ENCODE data around the gene MAPRE2.
"Not testable (repeated sequence)": the region's sequence is repeated elsewhere in the genome, so short reads cannot be mapped to it uniquely, and the experiment has no call there.

The MAPRE2 gene

GRCh38 chr18:35122586-35123224, 81.5 kb downstream of the MAPRE2 start:
- no peak for DNase-seq (ENCODE audit: low spot score)

- DNase-seq (ENCODE audit: low spot score): no peak
Measured at GRCh38 chr18:35123811-35124210, 82.6 kb downstream of the MAPRE2 start.

- DNase-seq (ENCODE audit: low spot score): no peak
Measured at GRCh38 chr18:35127201-35127600, 86.0 kb downstream of the MAPRE2 start.

- DNase-seq (ENCODE audit: low spot score): no peak
Measured at GRCh38 chr18:35128675-35129074, 87.5 kb downstream of the MAPRE2 start.

- DNase-seq (ENCODE audit: low spot score): no peak
Measured at GRCh38 chr18:35130236-35130635, 89.0 kb downstream of the MAPRE2 start.

GRCh38 chr18:35131387-35132020, 90.3 kb downstream of the MAPRE2 start:
- DNase-seq (ENCODE audit: low spot score): no peak

- no peak for DNase-seq (ENCODE audit: low spot score)
Measured at GRCh38 chr18:35132021-35132902, 91.0 kb downstream of the MAPRE2 start.

- no peak for DNase-seq (ENCODE audit: low spot score)
Measured at GRCh38 chr18:35134190-35134730, 93.0 kb downstream of the MAPRE2 start.

GRCh38 chr18:35134791-35135531, 93.7 kb downstream of the MAPRE2 start:
- no peak for DNase-seq (ENCODE audit: low spot score)

GRCh38 chr18:35136248-35136647, 95.0 kb downstream of the MAPRE2 start:
- no peak for DNase-seq (ENCODE audit: low spot score)

- no peak for DNase-seq (ENCODE audit: low spot score)
Measured at GRCh38 chr18:35136885-35137284, 95.7 kb downstream of the MAPRE2 start.

- no peak for DNase-seq (ENCODE audit: low spot score)
Measured at GRCh38 chr18:35137632-35138031, 96.4 kb downstream of the MAPRE2 start.

GRCh38 chr18:35138773-35139172, 97.6 kb downstream of the MAPRE2 start:
- no peak for DNase-seq (ENCODE audit: low spot score)

- no peak for DNase-seq (ENCODE audit: low spot score)
Measured at GRCh38 chr18:35139517-35139916, 98.3 kb downstream of the MAPRE2 start.

GRCh38 chr18:35141077-35141476, 99.9 kb downstream of the MAPRE2 start:
- DNase-seq (ENCODE audit: low spot score): no peak

- no peak for DNase-seq (ENCODE audit: low spot score)
Measured at GRCh38 chr18:35141567-35142274, 100.5 kb downstream of the MAPRE2 start.

GRCh38 chr18:35142275-35142615, 101.0 kb downstream of the MAPRE2 start:
- DNase-seq (ENCODE audit: low spot score): no peak

- peak; percentile 40 for DNase-seq (ENCODE audit: low spot score)
Measured at GRCh38 chr18:35143622-35144596, 102.7 kb downstream of the MAPRE2 start.

- DNase-seq (ENCODE audit: low spot score): no peak
Measured at GRCh38 chr18:35144698-35145097, 103.5 kb downstream of the MAPRE2 start.

GRCh38 chr18:35150195-35150594, 109.0 kb downstream of the MAPRE2 start:
- DNase-seq (ENCODE audit: low spot score): not testable (repeated sequence)
